Measurements from ENCODE around the gene NARF. TPM values are rescaled to one million over a fixed set of nuclear protein-coding genes. Genes with fewer than 3 reads are reported as not detected.

NARF gene
- total and polyA plus RNA-seq, 2 experiments from 2014 or later, result 66.1 to 67.1 TPM

DNA sequence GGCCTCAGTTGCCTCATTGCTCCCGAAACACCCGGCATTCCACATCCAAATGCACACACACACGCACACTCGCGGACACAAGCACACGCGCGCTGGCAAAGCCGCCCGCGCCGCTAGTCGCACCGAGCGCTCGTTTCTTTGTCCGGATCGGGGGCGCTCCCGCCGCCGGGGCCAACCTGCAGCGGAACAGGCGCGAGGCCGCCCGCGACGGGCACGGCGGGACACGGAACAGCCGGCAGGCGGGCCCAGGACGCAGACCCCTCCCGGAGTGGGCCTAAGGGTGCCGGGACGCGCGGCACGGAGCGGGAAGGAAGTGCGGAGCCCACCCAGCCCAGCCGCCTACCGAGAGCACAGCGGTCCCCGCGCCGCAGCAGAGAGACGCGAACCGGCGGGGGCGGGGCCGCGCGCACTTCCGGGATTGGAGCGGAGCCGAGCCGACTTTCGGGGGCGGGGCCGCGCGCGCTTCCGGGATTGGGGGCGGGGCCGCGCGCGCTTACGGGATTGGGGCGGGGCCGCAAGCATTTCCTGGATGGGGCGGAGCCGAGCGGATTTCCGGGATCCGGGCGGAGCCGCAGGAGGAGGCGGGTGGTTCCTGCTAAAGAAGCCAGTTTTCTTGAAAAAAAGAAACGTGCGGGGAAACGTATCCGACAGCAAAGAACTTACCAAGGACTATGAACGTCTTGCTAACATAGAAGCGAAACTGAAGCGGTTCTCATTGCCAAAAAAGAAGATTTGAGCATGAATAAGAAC lies 8.0 kb upstream of the NARF start, which contains the start of gene CYBC1:
Gene CYBC1, minus strand, starts transcription at position 396 of the 750 bp plus-strand sequence. CDS start 1,498 bp downstream, outside the sequence.
- H3K27me3 Mint-ChIP-seq (ENCODE audit: insufficient read depth, low read depth, poor library complexity), result peaks cover 11% of the 10 kb centered on the region
- Histone ChIP-seq H3F3A (replicated peaks; ENCODE audit: low read depth) (no peaks in the 10 kb centered on the region; the same call in 1 of the 2 replicates), H3K4me2 (peak within 1 kb of the TSS; percentile 86), H3K4me1 (ENCODE audit: insufficient read depth) (peaks cover 17% of the 10 kb centered on the region; the same call in 1 of the 2 replicates), H3K36me3 (ENCODE audit: insufficient read depth) (no peaks in the 10 kb centered on the region), H4K20me1 (replicated peaks; ENCODE audit: insufficient read depth) (no peaks in the 10 kb centered on the region), H2AFZ (peak within 1 kb of the TSS; percentile 89; the same call in 1 of the 2 replicates), H3K79me2 (replicated peaks; ENCODE audit: insufficient read depth) (0 out of 2 replicates have a peak, but pooled peaks cover 5% of the 10 kb centered on the region), H3K9me2 (ENCODE audit: insufficient read depth) (no peaks in the 10 kb centered on the region), H3K27ac (ENCODE audit: low read depth) (peak within 1 kb of the TSS; percentile 26; the same call in 1 of the 2 replicates), H3K27me3 (ENCODE audit: insufficient read depth) (no peaks in the 10 kb centered on the region), H3K4me3 (peak within 1 kb of the TSS; percentile 95)
- TF ChIP-seq CREB1 (CRISPR knock-in tag; IDR thresholded peaks at IDR 0.05; ENCODE audit: low read depth) (no peak), ETS1 (IDR thresholded peaks at IDR 0.05) (peak; percentile 39; the same call in 1 of the 2 replicates), POLR2AphosphoS5 (IDR thresholded peaks at IDR 0.05; ENCODE audit: low read depth) (peak; percentile 81), EZH2phosphoT487 (IDR thresholded peaks at IDR 0.05; ENCODE audit: unreplicated experiment) (no peak)
- TF ChIP-seq, protein P1, sequence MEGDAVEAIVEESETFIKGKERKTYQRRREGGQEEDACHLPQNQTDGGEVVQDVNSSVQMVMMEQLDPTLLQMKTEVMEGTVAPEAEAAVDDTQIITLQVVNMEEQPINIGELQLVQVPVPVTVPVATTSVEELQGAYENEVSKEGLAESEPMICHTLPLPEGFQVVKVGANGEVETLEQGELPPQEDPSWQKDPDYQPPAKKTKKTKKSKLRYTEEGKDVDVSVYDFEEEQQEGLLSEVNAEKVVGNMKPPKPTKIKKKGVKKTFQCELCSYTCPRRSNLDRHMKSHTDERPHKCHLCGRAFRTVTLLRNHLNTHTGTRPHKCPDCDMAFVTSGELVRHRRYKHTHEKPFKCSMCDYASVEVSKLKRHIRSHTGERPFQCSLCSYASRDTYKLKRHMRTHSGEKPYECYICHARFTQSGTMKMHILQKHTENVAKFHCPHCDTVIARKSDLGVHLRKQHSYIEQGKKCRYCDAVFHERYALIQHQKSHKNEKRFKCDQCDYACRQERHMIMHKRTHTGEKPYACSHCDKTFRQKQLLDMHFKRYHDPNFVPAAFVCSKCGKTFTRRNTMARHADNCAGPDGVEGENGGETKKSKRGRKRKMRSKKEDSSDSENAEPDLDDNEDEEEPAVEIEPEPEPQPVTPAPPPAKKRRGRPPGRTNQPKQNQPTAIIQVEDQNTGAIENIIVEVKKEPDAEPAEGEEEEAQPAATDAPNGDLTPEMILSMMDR (conservative IDR thresholded peaks at IDR 0.05; ENCODE audit: low read depth in 2 of 2), result no peak
- H3K36me3 Mint-ChIP-seq (ENCODE audit: low read depth), result peaks cover 5% of the 10 kb centered on the region; the same call in 1 of the 3 replicates
- peak; percentile 83 for ATAC-seq
- peak within 1 kb of the TSS; percentile 56 for H3K27ac Mint-ChIP-seq
- peaks cover 16% of the 10 kb centered on the region for H3K4me1 Mint-ChIP-seq
- peaks cover 34% of the 10 kb centered on the region for H3K9me3 Mint-ChIP-seq
- peak; percentile 97 for DNase-seq (ENCODE audit: low spot score)
- H3K4me3 Mint-ChIP-seq, result peak within 1 kb of the TSS; percentile 79

DNA sequence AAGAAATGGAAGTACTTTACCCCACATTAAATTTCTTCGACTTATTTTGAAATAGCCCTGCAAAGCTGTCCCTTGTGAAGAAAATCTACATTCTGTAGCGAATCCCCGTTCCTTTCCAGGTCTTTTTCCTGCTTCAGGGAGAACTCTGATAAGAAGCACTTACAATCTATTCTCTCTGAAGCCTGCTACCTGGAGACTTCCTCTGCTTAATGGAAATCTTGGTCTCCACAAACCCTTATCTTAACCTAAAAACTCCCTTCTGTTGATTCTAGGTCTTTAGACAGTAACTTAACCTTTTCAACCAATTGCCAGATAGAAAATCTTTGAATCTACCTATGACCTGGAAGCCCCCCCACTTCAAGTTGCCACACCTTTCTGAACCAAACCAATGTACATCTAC lies 6.4 kb upstream of the NARF start:
- H3F3A ChIP-seq (replicated peaks; ENCODE audit: low read depth), result 0 out of 2 replicates have a peak, but pooled peaks cover 3% of the 10 kb centered on the region
- no peak overlapping the region for H3K27ac Mint-ChIP-seq
- no peak overlapping the region for H3K4me2 ChIP-seq
- no peak overlapping the region for H3K27ac ChIP-seq (ENCODE audit: low read depth)
- peaks cover 3% of the 10 kb centered on the region; the same call in 2 of the 3 replicates for H3K36me3 Mint-ChIP-seq (ENCODE audit: low read depth)
- H3K27me3 Mint-ChIP-seq (ENCODE audit: insufficient read depth, low read depth, poor library complexity), result peaks cover 11% of the 10 kb centered on the region
- H3K9me2 ChIP-seq (ENCODE audit: insufficient read depth), result no peaks in the 10 kb centered on the region; the same call in 1 of the 2 replicates
- no peak overlapping the region for H2AFZ ChIP-seq
- DNase-seq (ENCODE audit: low spot score), result no peak
- no peak overlapping the region for H3K4me3 ChIP-seq
- H3K27me3 ChIP-seq (ENCODE audit: insufficient read depth), result no peaks in the 10 kb centered on the region
- peaks cover 39% of the 10 kb centered on the region for H3K9me3 Mint-ChIP-seq
- H3K36me3 ChIP-seq (ENCODE audit: insufficient read depth), result no peaks in the 10 kb centered on the region
- no peak for ATAC-seq
- H3K4me1 Mint-ChIP-seq, result peaks cover 19% of the 10 kb centered on the region
- 0 out of 2 replicates have a peak, but pooled peaks cover 5% of the 10 kb centered on the region for H3K79me2 ChIP-seq (replicated peaks; ENCODE audit: insufficient read depth)
- no peaks in the 10 kb centered on the region; the same call in 1 of the 2 replicates for H4K20me1 ChIP-seq (replicated peaks; ENCODE audit: insufficient read depth)
- H3K4me3 Mint-ChIP-seq, result no peak overlapping the region
- H3K4me1 ChIP-seq (ENCODE audit: insufficient read depth), result peaks cover 17% of the 10 kb centered on the region; the same call in 1 of the 2 replicates
- TF ChIP-seq, protein P1 (conservative IDR thresholded peaks at IDR 0.05; ENCODE audit: low read depth in 2 of 2), result no peak
- TF ChIP-seq JUNB (IDR thresholded peaks at IDR 0.05; ENCODE audit: unreplicated experiment) (no peak), POLR2AphosphoS5 (IDR thresholded peaks at IDR 0.05; ENCODE audit: low read depth) (no peak), ZNF331 (CRISPR knock-in tag; IDR thresholded peaks at IDR 0.05; ENCODE audit: low read depth) (no peak), ETS1 (IDR thresholded peaks at IDR 0.05) (no peak)
